HCT116 (cell line): ENCODE measurements around the gene PDGFA. TPM values are rescaled to one million over a fixed set of nuclear protein-coding genes. Genes with fewer than 3 reads are reported as not detected.

Source experiments
- ATAC-seq: fragments of 200-7000 bp; cut with Tn5 transposase; 2 replicates; pipeline ENCODE4 v1.9.1; 2020; ENCODE audit warnings: mild to moderate bottlenecking, moderate library complexity
- BruUV-seq: library from RNA; stranded (reverse); fragments of 400-500 nt; replicated peaks from 2 replicates; lab custom pipeline; 2021; lab: Mats Ljungman, UMichigan
- CTCF ChIA-PET: fragments of 300-600 bp; sonication (Branson Sonifier 250); formaldehyde crosslinking; loops from one replicate; lab custom pipeline; 2021; ENCODE audit warnings: antibody characterized with exemption; lab: Charles Lee
- POLR2A ChIA-PET: fragments of 300-600, 350-600 bp; sonication (Branson Sonifier 250); formaldehyde crosslinking; loops from one replicate; lab custom pipeline; 2021; ENCODE audit warnings: antibody characterized with exemption; lab: Charles Lee
- RAD21 ChIA-PET, 2 experiments: fragments of 300-600 bp; sonication (Branson Sonifier 250); formaldehyde crosslinking; loops; one replicate each; lab custom pipeline; 2023; ENCODE audit warnings: low total read pairs in 2 of 2; ENCODE audit not compliant: uncharacterized antibody in 2 of 2, unreplicated experiment in 2 of 2, low non-redundant PET in 1 of 2; lab: Charles Lee
- DNase-seq: peaks from one replicate; pipeline ENCODE4 v3.0.0-alpha.2; 2010; ENCODE audit warnings: low read depth, low spot score
- H2AFZ ChIP-seq: fragments of 200-600 bp; shearing (Covaris generic), sonication (generic); 2 replicates; pipeline ENCODE4 v1.6.1; 2017; ENCODE audit warnings: low read depth, mixed run types, mixed read lengths, antibody characterized with exemption, low read length; ENCODE audit not compliant: poor library complexity, severe bottlenecking
- H3K27ac ChIP-seq: 2 replicates; pipeline ENCODE4 v1.5.1; 2012; ENCODE audit warnings: low read depth, low read length
- H3K27me3 ChIP-seq: fragments of 200-600 bp; sonication (generic); 2 replicates; pipeline ENCODE4 v1.6.1; 2016; ENCODE audit warnings: mixed run types, low read length, mixed read lengths; ENCODE audit not compliant: insufficient read depth
- H3K36me3 ChIP-seq, 2 experiments: fragments of 200-500 bp in 1 of 2; fragments of 200-600 bp in 1 of 2; sonication (Bioruptor generic) in 1 of 2; sonication (generic) in 1 of 2; 2 replicates each; pipeline versions ENCODE4 v1.5.1 to v1.6.1; 2014 to 2016; ENCODE audit warnings: low read length in 2 of 2, inconsistent platforms in 1 of 2, mixed read lengths in 1 of 2, mixed run types in 1 of 2; ENCODE audit not compliant: insufficient read depth in 2 of 2, control insufficient read depth in 1 of 2
- H3K4me1 ChIP-seq, 2 experiments: fragments of 200-600 bp in 1 of 2; sonication (generic) in 1 of 2; 2 replicates each; pipeline versions ENCODE4 v1.5.1 to v1.6.1; 2012 to 2017; ENCODE audit warnings: low read length in 2 of 2, inconsistent platforms in 1 of 2, mild to moderate bottlenecking in 1 of 2, mixed read lengths in 1 of 2, mixed run types in 1 of 2, moderate library complexity in 1 of 2; ENCODE audit not compliant: insufficient read depth in 2 of 2, control insufficient read depth in 1 of 2
- H3K4me2 ChIP-seq: fragments of 200-600 bp; sonication (generic); 2 replicates; pipeline ENCODE4 v1.6.1; 2017; ENCODE audit warnings: mixed run types, low read length, mixed read lengths
- H3K4me3 ChIP-seq, 2 experiments: fragments of 200-600 bp in 1 of 2; sonication (generic) in 1 of 2; replicated peaks in 1 of 2; 2 replicates each; pipeline ENCODE4 v1.5.1; 2011 to 2016; ENCODE audit warnings: low read length in 2 of 2, control low read depth in 1 of 2, low read depth in 1 of 2, mild to moderate bottlenecking in 1 of 2, mixed read lengths in 1 of 2, mixed run types in 1 of 2
- H3K79me2 ChIP-seq: fragments of 200-600 bp; sonication (generic); 2 replicates; pipeline ENCODE4 v1.6.1; 2017; ENCODE audit warnings: mild to moderate bottlenecking, mixed run types, low read length, moderate library complexity, mixed read lengths; ENCODE audit not compliant: insufficient read depth
- H3K9ac ChIP-seq: fragments of 200-600 bp; sonication (generic); 2 replicates; pipeline ENCODE4 v1.6.1; 2016; ENCODE audit warnings: low read length, mixed read lengths
- H3K9me2 ChIP-seq: fragments of 200-600 bp; sonication (generic), shearing (Covaris generic); 2 replicates; pipeline ENCODE4 v1.6.1; 2017; ENCODE audit warnings: mixed run types, mild to moderate bottlenecking, moderate library complexity; ENCODE audit not compliant: insufficient read depth
- H3K9me3 ChIP-seq, 2 experiments: fragments of 200-500 bp in 1 of 2; fragments of 200-600 bp in 1 of 2; sonication (Bioruptor generic) in 1 of 2; sonication (generic) in 1 of 2; 2 replicates each; pipeline ENCODE4 v1.6.1; 2014 to 2017; ENCODE audit warnings: low read length in 2 of 2, mixed read lengths in 2 of 2, inconsistent platforms in 1 of 2, low read depth in 1 of 2, mild to moderate bottlenecking in 1 of 2, mixed run types in 1 of 2, moderate library complexity in 1 of 2; ENCODE audit not compliant: control insufficient read depth in 1 of 2, insufficient read depth in 1 of 2
- H4K20me1 ChIP-seq: fragments of 200-600 bp; sonication (generic), shearing (Covaris generic); 2 replicates; pipeline ENCODE4 v1.6.1; 2017; ENCODE audit warnings: mixed run types, mild to moderate bottlenecking, moderate library complexity; ENCODE audit not compliant: insufficient read depth
- CEBPB ChIP-seq: IDR thresholded peaks from 2 replicates; pipeline ENCODE4 v1.6.1; 2012; ENCODE audit warnings: low read depth
- EZH2 ChIP-seq: fragments of 200-600 bp; sonication (generic); IDR thresholded peaks from 2 replicates; pipeline ENCODE4 v1.6.1; 2017; ENCODE audit warnings: antibody characterized with exemption, mixed run types
- EZH2phosphoT487 ChIP-seq: fragments of 200-600 bp; IDR thresholded peaks from 2 replicates; pipeline ENCODE4 v1.6.1; 2018; ENCODE audit warnings: antibody characterized with exemption, borderline replicate concordance
- POLR2A ChIP-seq: IDR thresholded peaks from 2 replicates; pipeline ENCODE4 v1.7.0; 2011; ENCODE audit warnings: borderline replicate concordance; ENCODE audit not compliant: insufficient read depth, insufficient read length; ENCODE audit errors: extremely low read depth
- POLR2AphosphoS5 ChIP-seq: IDR thresholded peaks from 2 replicates; pipeline ENCODE4 v1.6.1; 2011; ENCODE audit warnings: mild to moderate bottlenecking, low read depth, low read length, moderate library complexity
- RAD21 ChIP-seq: IDR thresholded peaks from 2 replicates; pipeline ENCODE4 v1.6.1; 2012; ENCODE audit warnings: low read depth, mild to moderate bottlenecking
- SP1 ChIP-seq: IDR thresholded peaks from 2 replicates; pipeline ENCODE4 v1.6.1; 2012; ENCODE audit warnings: low read depth
- intact Hi-C: fragments of 100-400 bp; cut with micrococcal nuclease; formaldehyde crosslinking; loops from 2 replicates; pipeline ENCODE4 v1.10.0; 2022
- total RNA-seq: library from RNA; stranded (reverse); gene quantifications from one replicate; pipeline ENCODE4 v1.2.1, GENCODE V29; 2021; ENCODE audit not compliant: unreplicated experiment
- TF ChIP-seq, protein P1 (sequence below), 3 experiments: fragments of 200-600 bp in 1 of 3; sonication (generic) in 1 of 3; IDR thresholded peaks in 2 of 3; conservative IDR thresholded peaks in 1 of 3; 2 replicates each; pipeline ENCODE4 v1.5.1; 2012 to 2017; ENCODE audit warnings: low read depth in 2 of 3, low read length in 2 of 3, antibody characterized with exemption in 1 of 3, borderline replicate concordance in 1 of 3, control low read depth in 1 of 3, mild to moderate bottlenecking in 1 of 3, mixed read lengths in 1 of 3, mixed run types in 1 of 3, moderate library complexity in 1 of 3; ENCODE audit not compliant: insufficient read depth in 1 of 3

The PDGFA gene
- total RNA-seq, 1 experiment from 2014 or later: 44.7 TPM

GRCh38 chr7:459584-460373, 59.9 kb downstream of the PDGFA start:
- Histone ChIP-seq H3K4me1 (no peaks in the 10 kb centered on the region), H3K9ac (no peak overlapping the region), H3K4me3 (no peak overlapping the region), H3K9me2 (no peaks in the 10 kb centered on the region), H3K79me2 (no peaks in the 10 kb centered on the region), H3K4me2 (no peak overlapping the region), H3K27me3 (no peaks in the 10 kb centered on the region), H4K20me1 (no peaks in the 10 kb centered on the region), H3K9me3 (no peaks in the 10 kb centered on the region), H3K36me3 (no peaks in the 10 kb centered on the region), H2AFZ (no peak overlapping the region), H3K27ac (no peak overlapping the region)
- BruUV-seq: no TSS peak
- CTCF ChIA-PET: no interaction called here
- ATAC-seq: peak; percentile 14; the same call in 1 of the 2 replicates
- no peak for TF ChIP-seq RAD21
- TF ChIP-seq POLR2AphosphoS5: no peak
- TF ChIP-seq, protein P1, sequence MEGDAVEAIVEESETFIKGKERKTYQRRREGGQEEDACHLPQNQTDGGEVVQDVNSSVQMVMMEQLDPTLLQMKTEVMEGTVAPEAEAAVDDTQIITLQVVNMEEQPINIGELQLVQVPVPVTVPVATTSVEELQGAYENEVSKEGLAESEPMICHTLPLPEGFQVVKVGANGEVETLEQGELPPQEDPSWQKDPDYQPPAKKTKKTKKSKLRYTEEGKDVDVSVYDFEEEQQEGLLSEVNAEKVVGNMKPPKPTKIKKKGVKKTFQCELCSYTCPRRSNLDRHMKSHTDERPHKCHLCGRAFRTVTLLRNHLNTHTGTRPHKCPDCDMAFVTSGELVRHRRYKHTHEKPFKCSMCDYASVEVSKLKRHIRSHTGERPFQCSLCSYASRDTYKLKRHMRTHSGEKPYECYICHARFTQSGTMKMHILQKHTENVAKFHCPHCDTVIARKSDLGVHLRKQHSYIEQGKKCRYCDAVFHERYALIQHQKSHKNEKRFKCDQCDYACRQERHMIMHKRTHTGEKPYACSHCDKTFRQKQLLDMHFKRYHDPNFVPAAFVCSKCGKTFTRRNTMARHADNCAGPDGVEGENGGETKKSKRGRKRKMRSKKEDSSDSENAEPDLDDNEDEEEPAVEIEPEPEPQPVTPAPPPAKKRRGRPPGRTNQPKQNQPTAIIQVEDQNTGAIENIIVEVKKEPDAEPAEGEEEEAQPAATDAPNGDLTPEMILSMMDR (IDR thresholded peaks at IDR 0.05 in 2 of 3, conservative IDR thresholded peaks at IDR 0.05 in 1 of 3; ENCODE audit: borderline replicate concordance in 1 of 3, insufficient read depth in 1 of 3, low read depth in 2 of 3, low read length in 2 of 3): no peak
- no peak for TF ChIP-seq CEBPB
- no peak for TF ChIP-seq EZH2
- TF ChIP-seq POLR2A: no peak
- TF ChIP-seq EZH2phosphoT487: no peak
- TF ChIP-seq SP1: no peak
- DNase-seq: no peak
- POLR2A ChIA-PET: no interaction called here
- RAD21 ChIA-PET: no interaction called here
- intact Hi-C loops: no loop called here
